A673 (cell line): Measurements from ENCODE around the gene TMEM114. TPM values are rescaled to one million over a fixed set of nuclear protein-coding genes. Genes with fewer than 3 reads are reported as not detected.

Source experiments
- BruUV-seq: library from RNA; stranded (reverse); fragments of 400-500 nt; replicated peaks from 2 replicates; lab custom pipeline; 2021; lab: Mats Ljungman, UMichigan
- CTCF ChIA-PET: fragments of 300-600 bp; sonication (Branson Sonifier 250); formaldehyde crosslinking; loops from one replicate; lab custom pipeline; 2022; ENCODE audit warnings: antibody characterized with exemption; lab: Charles Lee
- POLR2A ChIA-PET: fragments of 300-600 bp; sonication (Branson Sonifier 250); formaldehyde crosslinking; loops from one replicate; lab custom pipeline; 2022; ENCODE audit warnings: antibody characterized with exemption; ENCODE audit not compliant: low non-redundant PET; lab: Charles Lee
- DNase-seq: peaks from one replicate; pipeline ENCODE4 v3.0.0-alpha.2; 2015; ENCODE audit warnings: low spot score
- H3K27ac ChIP-seq: fragments of 200-600 bp; sonication (generic); 2 replicates; pipeline ENCODE4 v1.5.1; 2016; ENCODE audit warnings: mixed run types, low read depth, mild to moderate bottlenecking, mixed read lengths, antibody characterized with exemption, low read length; ENCODE audit not compliant: poor library complexity, severe bottlenecking
- H3K27me3 ChIP-seq: fragments of 200-600 bp; sonication (generic); replicated peaks from 2 replicates; pipeline ENCODE4 v1.6.1; 2017; ENCODE audit warnings: mixed run types, low read depth, mild to moderate bottlenecking, mixed read lengths, antibody characterized with exemption, low read length; ENCODE audit not compliant: insufficient read depth, poor library complexity
- H3K36me3 ChIP-seq: fragments of 200-600 bp; sonication (generic); 2 replicates; pipeline ENCODE4 v1.6.1; 2016; ENCODE audit warnings: mixed run types, mild to moderate bottlenecking, mixed read lengths, antibody characterized with exemption, low read length; ENCODE audit not compliant: insufficient read depth, poor library complexity, severe bottlenecking
- H3K4me1 ChIP-seq: fragments of 200-600 bp; sonication (generic); 2 replicates; pipeline ENCODE4 v1.6.1; 2017; ENCODE audit warnings: mixed run types, mild to moderate bottlenecking, mixed read lengths, antibody characterized with exemption, low read length; ENCODE audit not compliant: insufficient read depth, poor library complexity, severe bottlenecking
- H3K4me3 ChIP-seq: fragments of 200-600 bp; sonication (generic); 2 replicates; pipeline ENCODE4 v1.5.1; 2016; ENCODE audit warnings: low read depth, mixed run types, mild to moderate bottlenecking, mixed read lengths, low read length; ENCODE audit not compliant: poor library complexity, severe bottlenecking
- H3K9me3 ChIP-seq: fragments of 200-600 bp; sonication (generic); 2 replicates; pipeline ENCODE4 v1.6.1; 2016; ENCODE audit warnings: mixed run types, low read depth, mild to moderate bottlenecking, mixed read lengths, antibody characterized with exemption, low read length; ENCODE audit not compliant: poor library complexity, severe bottlenecking
- CTCF ChIP-seq: fragments of 300-800, 200-600 bp; sonication (generic); conservative IDR thresholded peaks from 2 replicates; pipeline ENCODE4 v1.5.1; 2017; ENCODE audit warnings: low read depth, mild to moderate bottlenecking, antibody characterized with exemption, low read length, moderate library complexity, mixed read lengths
- EZH2 ChIP-seq: fragments of 200-600 bp; sonication (generic); IDR thresholded peaks from 2 replicates; pipeline ENCODE4 v1.6.1; 2017; ENCODE audit warnings: borderline replicate concordance, low read depth, mild to moderate bottlenecking, mixed read lengths, antibody characterized with exemption, low read length; ENCODE audit not compliant: poor library complexity, severe bottlenecking
- intact Hi-C: fragments of 100-400 bp; cut with micrococcal nuclease; formaldehyde crosslinking; loops from one replicate; pipeline ENCODE4 v1.10.0; 2022; ENCODE audit not compliant: unreplicated experiment
- total RNA-seq: library from RNA; stranded (reverse); gene quantifications from 2 replicates; pipeline ENCODE4 v1.2.3, GENCODE V29; 2021

The TMEM114 gene
- total RNA-seq, 1 experiment from 2014 or later, result 0.86 TPM

GRCh38 chr16:8523932-8524331, 66.4 kb downstream of the TMEM114 start:
- Histone ChIP-seq H3K36me3 (no peaks in the 10 kb centered on the region), H3K27ac (no peak overlapping the region), H3K9me3 (no peaks in the 10 kb centered on the region), H3K4me3 (no peak overlapping the region), H3K4me1 (no peaks in the 10 kb centered on the region), H3K27me3 (peaks cover 9% of the 10 kb centered on the region)
- no TSS peak for BruUV-seq
- CTCF ChIA-PET, result no interaction called here
- POLR2A ChIA-PET, result no interaction called here
- intact Hi-C loops, result no loop called here
- TF ChIP-seq CTCF (no peak), EZH2 (no peak)
- no peak for DNase-seq

- H3K4me3 ChIP-seq, result no peak overlapping the region
- no peaks in the 10 kb centered on the region for H3K4me1 ChIP-seq
- ChIA-PET POLR2A (no interaction called here), CTCF (no interaction called here)
- H3K36me3 ChIP-seq, result no peaks in the 10 kb centered on the region
- no TSS peak for BruUV-seq
- no peaks in the 10 kb centered on the region for H3K9me3 ChIP-seq
- TF ChIP-seq CTCF, result no peak
- TF ChIP-seq EZH2, result no peak
- peaks cover 5% of the 10 kb centered on the region for H3K27me3 ChIP-seq
- H3K27ac ChIP-seq, result no peak overlapping the region
- DNase-seq, result peak; percentile 16
- intact Hi-C loops, result no loop called here
Measured at GRCh38 chr16:8522757-8523156, 67.6 kb downstream of the TMEM114 start.

- CTCF ChIA-PET, result no interaction called here
- no peaks in the 10 kb centered on the region for H3K4me1 ChIP-seq
- POLR2A ChIA-PET, result no interaction called here
- H3K4me3 ChIP-seq, result no peak overlapping the region
- no peaks in the 10 kb centered on the region for H3K36me3 ChIP-seq
- H3K9me3 ChIP-seq, result no peaks in the 10 kb centered on the region
- intact Hi-C loops, result no loop called here
- DNase-seq, result no peak
- no peak overlapping the region for H3K27ac ChIP-seq
- TF ChIP-seq CTCF (no peak), EZH2 (no peak)
- no peaks in the 10 kb centered on the region for H3K27me3 ChIP-seq
- no TSS peak for BruUV-seq
Measured at GRCh38 chr16:8519643-8520042, 70.7 kb downstream of the TMEM114 start.

Other genes starting within 250 kb of the TMEM114 start
- 91.2 and 116 TPM in 2 replicates for gene METTL22, start 31.2 kb upstream of the TMEM114 start, total RNA-seq
- 6.9 and 8.6 TPM in 2 replicates for gene ABAT, start 84.1 kb upstream of the TMEM114 start, total RNA-seq
- gene TMEM186, start 207.1 kb upstream of the TMEM114 start, total RNA-seq, result 13.3 and 13.5 TPM in 2 replicates
- 44.3 and 54.8 TPM in 2 replicates for gene PMM2, start 207.3 kb upstream of the TMEM114 start, total RNA-seq